ENCODE data around the gene RNF213.

- TF ChIP-seq, protein P1, sequence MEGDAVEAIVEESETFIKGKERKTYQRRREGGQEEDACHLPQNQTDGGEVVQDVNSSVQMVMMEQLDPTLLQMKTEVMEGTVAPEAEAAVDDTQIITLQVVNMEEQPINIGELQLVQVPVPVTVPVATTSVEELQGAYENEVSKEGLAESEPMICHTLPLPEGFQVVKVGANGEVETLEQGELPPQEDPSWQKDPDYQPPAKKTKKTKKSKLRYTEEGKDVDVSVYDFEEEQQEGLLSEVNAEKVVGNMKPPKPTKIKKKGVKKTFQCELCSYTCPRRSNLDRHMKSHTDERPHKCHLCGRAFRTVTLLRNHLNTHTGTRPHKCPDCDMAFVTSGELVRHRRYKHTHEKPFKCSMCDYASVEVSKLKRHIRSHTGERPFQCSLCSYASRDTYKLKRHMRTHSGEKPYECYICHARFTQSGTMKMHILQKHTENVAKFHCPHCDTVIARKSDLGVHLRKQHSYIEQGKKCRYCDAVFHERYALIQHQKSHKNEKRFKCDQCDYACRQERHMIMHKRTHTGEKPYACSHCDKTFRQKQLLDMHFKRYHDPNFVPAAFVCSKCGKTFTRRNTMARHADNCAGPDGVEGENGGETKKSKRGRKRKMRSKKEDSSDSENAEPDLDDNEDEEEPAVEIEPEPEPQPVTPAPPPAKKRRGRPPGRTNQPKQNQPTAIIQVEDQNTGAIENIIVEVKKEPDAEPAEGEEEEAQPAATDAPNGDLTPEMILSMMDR (IDR thresholded peaks at IDR 0.05; ENCODE audit: low read depth, low read length, missing input control), result no peak
- no peak for TF ChIP-seq TAF1 (conservative IDR thresholded peaks at IDR 0.05)
- no peak for TF ChIP-seq SP1 (IDR thresholded peaks at IDR 0.05)
- TF ChIP-seq, protein P2, sequence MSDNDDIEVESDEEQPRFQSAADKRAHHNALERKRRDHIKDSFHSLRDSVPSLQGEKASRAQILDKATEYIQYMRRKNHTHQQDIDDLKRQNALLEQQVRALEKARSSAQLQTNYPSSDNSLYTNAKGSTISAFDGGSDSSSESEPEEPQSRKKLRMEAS (IDR thresholded peaks at IDR 0.05), result no peak
- TF ChIP-seq, protein P3, sequence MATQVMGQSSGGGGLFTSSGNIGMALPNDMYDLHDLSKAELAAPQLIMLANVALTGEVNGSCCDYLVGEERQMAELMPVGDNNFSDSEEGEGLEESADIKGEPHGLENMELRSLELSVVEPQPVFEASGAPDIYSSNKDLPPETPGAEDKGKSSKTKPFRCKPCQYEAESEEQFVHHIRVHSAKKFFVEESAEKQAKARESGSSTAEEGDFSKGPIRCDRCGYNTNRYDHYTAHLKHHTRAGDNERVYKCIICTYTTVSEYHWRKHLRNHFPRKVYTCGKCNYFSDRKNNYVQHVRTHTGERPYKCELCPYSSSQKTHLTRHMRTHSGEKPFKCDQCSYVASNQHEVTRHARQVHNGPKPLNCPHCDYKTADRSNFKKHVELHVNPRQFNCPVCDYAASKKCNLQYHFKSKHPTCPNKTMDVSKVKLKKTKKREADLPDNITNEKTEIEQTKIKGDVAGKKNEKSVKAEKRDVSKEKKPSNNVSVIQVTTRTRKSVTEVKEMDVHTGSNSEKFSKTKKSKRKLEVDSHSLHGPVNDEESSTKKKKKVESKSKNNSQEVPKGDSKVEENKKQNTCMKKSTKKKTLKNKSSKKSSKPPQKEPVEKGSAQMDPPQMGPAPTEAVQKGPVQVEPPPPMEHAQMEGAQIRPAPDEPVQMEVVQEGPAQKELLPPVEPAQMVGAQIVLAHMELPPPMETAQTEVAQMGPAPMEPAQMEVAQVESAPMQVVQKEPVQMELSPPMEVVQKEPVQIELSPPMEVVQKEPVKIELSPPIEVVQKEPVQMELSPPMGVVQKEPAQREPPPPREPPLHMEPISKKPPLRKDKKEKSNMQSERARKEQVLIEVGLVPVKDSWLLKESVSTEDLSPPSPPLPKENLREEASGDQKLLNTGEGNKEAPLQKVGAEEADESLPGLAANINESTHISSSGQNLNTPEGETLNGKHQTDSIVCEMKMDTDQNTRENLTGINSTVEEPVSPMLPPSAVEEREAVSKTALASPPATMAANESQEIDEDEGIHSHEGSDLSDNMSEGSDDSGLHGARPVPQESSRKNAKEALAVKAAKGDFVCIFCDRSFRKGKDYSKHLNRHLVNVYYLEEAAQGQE (IDR thresholded peaks at IDR 0.05), result no peak
- TF ChIP-seq RAD21 (IDR thresholded peaks at IDR 0.05), result no peak
Measured at GRCh38 chr17:80281516-80281915, 20.9 kb downstream of the RNF213 start.

All from liver (tissue), 3 donors.